Subcutaneous adipose tissue (tissue), 4 donors: ENCODE measurements around the gene CBFA2T2. TPM values are rescaled to one million over a fixed set of nuclear protein-coding genes. Genes with fewer than 3 reads are reported as not detected.

Source experiments
- CTCF ChIP-seq: fragments of 450-650 bp; IDR thresholded peaks from one replicate; pipeline ENCODE4 v1.5.1; 2016; ENCODE audit warnings: low read depth, mild to moderate bottlenecking, control low read depth, antibody characterized with exemption, moderate library complexity
- total RNA-seq, 4 donors: library from RNA; depleted of rRNA; stranded (reverse); fragments of >200 nt; gene quantifications; one replicate each; pipeline ENCODE4 v1.1.0, GENCODE V29; 2016

Gene CBFA2T2
- total RNA-seq, 4 donors from 2014 or later: 8.5 to 13.4 (median 10.0) TPM

GRCh38 chr20:33693741-33694638 lies 204.1 kb downstream of the CBFA2T2 start:
- TF ChIP-seq CTCF: no peak

- no peak for TF ChIP-seq CTCF
Observed at GRCh38 chr20:33694639-33695012, 204.7 kb downstream of the CBFA2T2 start.

GRCh38 chr20:33696448-33696847 lies 206.6 kb downstream of the CBFA2T2 start:
- TF ChIP-seq CTCF: no peak

- no peak for TF ChIP-seq CTCF
Observed at GRCh38 chr20:33697129-33697528, 207.2 kb downstream of the CBFA2T2 start.

Other genes with a start within 250 kb of the CBFA2T2 start
- gene BPIFB1, start 206.9 kb upstream of the CBFA2T2 start, total RNA-seq: not detected
- gene CDK5RAP1, start 88.6 kb upstream of the CBFA2T2 start, total RNA-seq: 10 to 100 TPM; 14.5 to 26.0 (median 16.3) TPM
- 100 to 1,000 TPM in 1 of 4 donors, 10 to 100 TPM in 3; 28.6 to 144 (median 56.5) TPM for gene SNTA1, start 46.3 kb upstream of the CBFA2T2 start, total RNA-seq
- not detected for gene C20orf144, start 172.2 kb downstream of the CBFA2T2 start, total RNA-seq
- under 1 TPM in 3 of 4 donors, not detected in 1; 0.51 to 0.75 (median 0.66) TPM for gene ACTL10, start 176.8 kb downstream of the CBFA2T2 start, total RNA-seq
- 10 to 100 TPM; 18.1 to 38.6 (median 28.2) TPM for gene NECAB3, start 184.3 kb downstream of the CBFA2T2 start, total RNA-seq
- 1 to 10 TPM; 1.3 to 1.9 (median 1.7) TPM for gene E2F1, start 196.3 kb downstream of the CBFA2T2 start, total RNA-seq
- gene PXMP4, start 230.2 kb downstream of the CBFA2T2 start, total RNA-seq: 1 to 10 TPM; 2.0 to 7.0 (median 4.3) TPM
- 1 to 10 TPM in 3 of 4 donors, under 1 TPM in 1; 0.65 to 2.8 (median 1.1) TPM for gene ZNF341, start 241.9 kb downstream of the CBFA2T2 start, total RNA-seq